BE2C (cell line): ENCODE data around the gene TFPI.

Source experiments
- DNase-seq: peaks from one replicate; pipeline ENCODE4 v3.0.0-alpha.2; 2020
- H3K27me3 ChIP-seq: fragments of 250-450 bp; sonication (Bioruptor Pico); 2 replicates; pipeline ENCODE4 v1.5.1; 2020; ENCODE audit warnings: mild to moderate bottlenecking
- H3K36me3 ChIP-seq: fragments of 250-450 bp; sonication (Bioruptor Pico); 2 replicates; pipeline ENCODE4 v1.5.1; 2020; ENCODE audit warnings: mild to moderate bottlenecking
- H3K4me1 ChIP-seq: fragments of 250-450 bp; sonication (Bioruptor Pico); 2 replicates; pipeline ENCODE4 v1.5.1; 2020
- H3K4me3 ChIP-seq: 2 replicates; pipeline ENCODE4 v1.5.1; 2011; ENCODE audit warnings: low read depth, low read length
- H3K9me3 ChIP-seq: fragments of 250-450 bp; sonication (Bioruptor Pico); 2 replicates; pipeline ENCODE4 v1.5.1; 2020
- TF ChIP-seq, protein P1 (sequence below): IDR thresholded peaks from 2 replicates; pipeline ENCODE4 v1.5.1; 2012; ENCODE audit warnings: mild to moderate bottlenecking, low read depth, low read length

Gene TFPI

GRCh38 chr2:187462839-187463238, 91.4 kb downstream of the TFPI start:
- Histone ChIP-seq H3K27me3 (no peaks in the 10 kb centered on the region), H3K4me1 (no peaks in the 10 kb centered on the region), H3K9me3 (no peaks in the 10 kb centered on the region), H3K36me3 (no peaks in the 10 kb centered on the region), H3K4me3 (no peak overlapping the region)
- no peak for DNase-seq
- TF ChIP-seq, protein P1, sequence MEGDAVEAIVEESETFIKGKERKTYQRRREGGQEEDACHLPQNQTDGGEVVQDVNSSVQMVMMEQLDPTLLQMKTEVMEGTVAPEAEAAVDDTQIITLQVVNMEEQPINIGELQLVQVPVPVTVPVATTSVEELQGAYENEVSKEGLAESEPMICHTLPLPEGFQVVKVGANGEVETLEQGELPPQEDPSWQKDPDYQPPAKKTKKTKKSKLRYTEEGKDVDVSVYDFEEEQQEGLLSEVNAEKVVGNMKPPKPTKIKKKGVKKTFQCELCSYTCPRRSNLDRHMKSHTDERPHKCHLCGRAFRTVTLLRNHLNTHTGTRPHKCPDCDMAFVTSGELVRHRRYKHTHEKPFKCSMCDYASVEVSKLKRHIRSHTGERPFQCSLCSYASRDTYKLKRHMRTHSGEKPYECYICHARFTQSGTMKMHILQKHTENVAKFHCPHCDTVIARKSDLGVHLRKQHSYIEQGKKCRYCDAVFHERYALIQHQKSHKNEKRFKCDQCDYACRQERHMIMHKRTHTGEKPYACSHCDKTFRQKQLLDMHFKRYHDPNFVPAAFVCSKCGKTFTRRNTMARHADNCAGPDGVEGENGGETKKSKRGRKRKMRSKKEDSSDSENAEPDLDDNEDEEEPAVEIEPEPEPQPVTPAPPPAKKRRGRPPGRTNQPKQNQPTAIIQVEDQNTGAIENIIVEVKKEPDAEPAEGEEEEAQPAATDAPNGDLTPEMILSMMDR: no peak

- TF ChIP-seq, protein P1: no peak
- DNase-seq: no peak
- H3K4me3 ChIP-seq: no peak overlapping the region
- H3K36me3 ChIP-seq: no peaks in the 10 kb centered on the region
- H3K27me3 ChIP-seq: no peaks in the 10 kb centered on the region
- H3K9me3 ChIP-seq: no peaks in the 10 kb centered on the region
- H3K4me1 ChIP-seq: no peaks in the 10 kb centered on the region
Measured at GRCh38 chr2:187461294-187462261, 92.7 kb downstream of the TFPI start.

GRCh38 chr2:187459256-187459655, 95.0 kb downstream of the TFPI start:
- H3K27me3 ChIP-seq: no peaks in the 10 kb centered on the region
- H3K36me3 ChIP-seq: no peaks in the 10 kb centered on the region
- H3K4me1 ChIP-seq: no peaks in the 10 kb centered on the region

DNA sequence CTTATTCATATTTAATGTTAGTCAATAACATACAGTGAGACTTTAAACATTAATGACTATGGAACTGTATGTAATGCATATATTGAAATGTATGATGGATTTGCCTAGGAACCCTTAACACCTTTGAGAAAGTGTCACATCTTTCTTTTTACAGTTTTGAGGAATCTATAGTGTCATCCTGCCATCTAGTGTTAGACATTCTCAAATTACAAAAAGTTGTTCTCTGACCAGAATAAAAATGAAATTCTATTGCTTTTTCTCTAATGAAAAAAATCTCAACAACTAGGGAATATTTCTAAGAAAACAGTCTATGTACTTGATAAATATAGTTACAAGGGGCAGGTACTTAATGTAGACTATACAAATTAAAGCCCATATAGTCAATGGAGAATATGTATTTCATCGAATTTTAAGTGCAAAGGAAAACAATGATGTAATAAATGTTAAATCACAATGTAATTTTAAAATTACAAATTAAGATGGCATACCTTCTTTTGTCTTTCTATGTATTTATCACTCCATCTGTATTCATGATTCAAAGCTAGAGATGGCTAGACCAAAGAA, 101.1 kb downstream of the TFPI start:
- no peaks in the 10 kb centered on the region for H3K4me1 ChIP-seq
- no peaks in the 10 kb centered on the region for H3K36me3 ChIP-seq
- H3K27me3 ChIP-seq: no peaks in the 10 kb centered on the region
- TF ChIP-seq, protein P1: peak; percentile 24; the same call in 1 of the 2 replicates
- no peak overlapping the region for H3K4me3 ChIP-seq
- no peaks in the 10 kb centered on the region for H3K9me3 ChIP-seq
- no peak for DNase-seq

More at GRCh38 chr2:187459256-187459655, 95.0 kb downstream of the TFPI start:
- no peak for DNase-seq
- H3K9me3 ChIP-seq: no peaks in the 10 kb centered on the region
- TF ChIP-seq, protein P1: no peak
- H3K4me3 ChIP-seq: no peak overlapping the region

DNA sequence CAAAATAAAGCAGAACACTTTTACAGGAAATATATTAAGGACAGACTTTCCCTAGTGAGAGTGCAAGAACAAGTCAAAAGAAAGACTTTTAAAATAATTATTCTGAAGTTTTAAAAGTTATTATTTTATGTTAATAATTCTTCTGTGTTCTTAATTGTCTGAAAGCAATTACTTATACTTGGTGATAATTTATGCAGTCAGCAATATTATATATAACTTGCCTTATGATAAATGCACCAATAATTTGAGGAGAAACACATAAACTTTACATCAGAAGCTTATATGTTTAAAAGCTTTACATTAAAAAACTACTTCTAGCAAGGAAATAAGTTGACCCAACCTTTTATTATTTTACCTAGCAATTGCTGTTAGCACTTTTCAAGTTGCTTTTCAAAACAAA, 102.7 kb downstream of the TFPI start:
- TF ChIP-seq, protein P1: no peak
- H3K27me3 ChIP-seq: no peaks in the 10 kb centered on the region
- H3K4me1 ChIP-seq: no peaks in the 10 kb centered on the region
- no peak overlapping the region for H3K4me3 ChIP-seq
- H3K36me3 ChIP-seq: no peaks in the 10 kb centered on the region
- DNase-seq: no peak
- no peaks in the 10 kb centered on the region for H3K9me3 ChIP-seq

- DNase-seq: no peak
- no peak overlapping the region for H3K4me3 ChIP-seq
- TF ChIP-seq, protein P1: no peak
- no peaks in the 10 kb centered on the region for H3K9me3 ChIP-seq
- 0 out of 2 replicates have a peak, but pooled peaks cover 2% of the 10 kb centered on the region for H3K4me1 ChIP-seq
- no peaks in the 10 kb centered on the region for H3K36me3 ChIP-seq
- no peaks in the 10 kb centered on the region for H3K27me3 ChIP-seq
Measured at GRCh38 chr2:187447336-187447735, 106.9 kb downstream of the TFPI start.
